Activated naive CD4-positive, alpha-beta T cell treated with anti-CD3 and anti-CD28 coated beads, Interleukin-2, amount 10 ng/mL, durations not matched to agents 7 days and 5 days (primary cell): ENCODE results near the gene FECH.
"Not testable (repeated sequence)": the region's sequence is repeated elsewhere in the genome, so short reads cannot be mapped to it uniquely, and the experiment has no call there.

ENCODE experiments used
- CTCF ChIA-PET: fragments of 350-600 bp; sonication (Branson Sonifier 250); formaldehyde crosslinking; loops from one replicate; lab custom pipeline; 2021; ENCODE audit warnings: antibody characterized with exemption; lab: Charles Lee
- DNase-seq: peaks from one replicate; pipeline ENCODE4 v3.0.0-alpha.2; 2020
- H3K27ac Mint-ChIP-seq: one replicate; pipeline ENCODE4 v1.8.0; 2021; ENCODE audit warnings: mild to moderate bottlenecking, moderate library complexity, mixed read lengths
- H3K27me3 Mint-ChIP-seq: one replicate; pipeline ENCODE4 v1.8.0; 2021; ENCODE audit warnings: mild to moderate bottlenecking, mixed read lengths
- H3K36me3 Mint-ChIP-seq: one replicate; pipeline ENCODE4 v1.8.0; 2021; ENCODE audit warnings: mixed read lengths
- H3K4me1 Mint-ChIP-seq: one replicate; pipeline ENCODE4 v1.8.0; 2021; ENCODE audit warnings: mixed read lengths
- H3K4me3 Mint-ChIP-seq: one replicate; pipeline ENCODE4 v1.8.0; 2021; ENCODE audit warnings: mild to moderate bottlenecking, moderate library complexity, mixed read lengths
- H3K9me3 Mint-ChIP-seq: one replicate; pipeline ENCODE4 v1.8.0; 2021; ENCODE audit warnings: mixed read lengths

Gene FECH

DNA sequence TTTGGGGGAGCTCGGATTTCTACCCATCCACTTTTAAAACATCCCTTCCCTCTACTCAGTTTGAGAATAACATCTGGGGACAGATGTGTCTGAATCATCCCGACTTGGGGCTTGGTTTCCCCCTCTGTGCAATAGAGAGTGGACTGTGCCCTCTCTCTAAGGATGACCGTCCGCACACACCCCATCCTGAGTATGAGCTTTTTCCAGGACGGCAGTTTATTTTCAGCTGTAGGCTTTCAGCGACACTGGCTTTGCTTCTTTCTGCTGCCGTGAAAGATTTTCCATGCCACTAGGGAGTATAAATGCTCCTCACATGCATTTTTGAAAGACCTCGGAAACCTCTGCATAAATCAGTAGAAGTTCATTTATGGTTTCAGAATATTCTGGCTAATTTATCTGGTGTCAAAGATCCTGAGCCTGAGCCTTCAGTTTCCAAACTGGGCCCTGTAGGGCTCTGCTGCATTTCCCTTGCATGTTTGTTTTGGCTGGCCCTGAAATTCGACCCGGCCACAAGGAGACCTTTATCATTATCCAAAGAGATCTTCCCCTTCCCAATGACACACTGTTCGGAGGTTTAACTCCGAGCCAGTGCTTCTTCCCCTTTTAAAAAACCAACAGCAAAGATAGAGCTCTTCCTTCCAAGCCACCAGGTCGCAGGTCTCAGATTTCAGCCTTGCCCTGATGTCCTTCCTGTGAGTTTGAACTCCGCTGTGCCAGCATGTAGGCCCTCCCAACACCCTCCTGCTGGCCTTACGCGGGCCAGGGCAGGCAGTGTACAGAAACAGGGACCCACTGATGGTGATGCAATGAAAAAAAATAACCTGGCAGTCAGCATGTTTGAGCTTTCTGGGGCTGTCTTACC is 53.3 kb downstream of the FECH start:
- CTCF ChIA-PET, result no interaction called here
- DNase-seq, result no peak
- Mint-ChIP-seq H3K27me3 (peaks cover 4% of the 10 kb centered on the region), H3K9me3 (no peaks in the 10 kb centered on the region), H3K4me1 (no peaks in the 10 kb centered on the region), H3K36me3 (no peaks in the 10 kb centered on the region), H3K27ac (no peak overlapping the region), H3K4me3 (no peak overlapping the region)

DNA sequence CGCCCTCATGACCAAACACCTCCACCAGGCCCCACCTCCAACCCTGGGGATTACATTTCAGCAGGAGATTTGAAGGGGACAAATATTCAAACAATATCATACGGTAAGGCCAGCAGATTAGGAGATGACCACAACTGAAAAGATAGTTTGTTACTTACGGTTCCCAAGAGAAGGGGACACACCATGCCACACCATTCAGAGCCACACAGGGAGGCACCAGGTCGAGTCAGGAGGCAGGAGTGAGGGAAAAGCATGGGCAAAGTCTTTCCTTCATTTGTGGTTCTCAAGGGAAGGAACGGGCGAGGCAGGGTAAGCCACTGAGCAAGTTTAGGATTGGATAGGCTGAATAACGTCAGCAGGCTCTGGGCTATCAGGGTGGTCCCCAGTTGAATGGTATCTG is 57.4 kb downstream of the FECH start:
- DNase-seq, result no peak
- H3K36me3 Mint-ChIP-seq, result no peaks in the 10 kb centered on the region
- peaks cover 11% of the 10 kb centered on the region for H3K27me3 Mint-ChIP-seq
- no peak overlapping the region for H3K4me3 Mint-ChIP-seq
- CTCF ChIA-PET, result interaction anchor here (1.6 kb wide), 1 partner anchor 29 kb away, joined by 3 read pairs; no protein-coding TSS in a partner anchor
- H3K27ac Mint-ChIP-seq, result no peak overlapping the region
- H3K9me3 Mint-ChIP-seq, result no peaks in the 10 kb centered on the region
- H3K4me1 Mint-ChIP-seq, result no peaks in the 10 kb centered on the region

DNA sequence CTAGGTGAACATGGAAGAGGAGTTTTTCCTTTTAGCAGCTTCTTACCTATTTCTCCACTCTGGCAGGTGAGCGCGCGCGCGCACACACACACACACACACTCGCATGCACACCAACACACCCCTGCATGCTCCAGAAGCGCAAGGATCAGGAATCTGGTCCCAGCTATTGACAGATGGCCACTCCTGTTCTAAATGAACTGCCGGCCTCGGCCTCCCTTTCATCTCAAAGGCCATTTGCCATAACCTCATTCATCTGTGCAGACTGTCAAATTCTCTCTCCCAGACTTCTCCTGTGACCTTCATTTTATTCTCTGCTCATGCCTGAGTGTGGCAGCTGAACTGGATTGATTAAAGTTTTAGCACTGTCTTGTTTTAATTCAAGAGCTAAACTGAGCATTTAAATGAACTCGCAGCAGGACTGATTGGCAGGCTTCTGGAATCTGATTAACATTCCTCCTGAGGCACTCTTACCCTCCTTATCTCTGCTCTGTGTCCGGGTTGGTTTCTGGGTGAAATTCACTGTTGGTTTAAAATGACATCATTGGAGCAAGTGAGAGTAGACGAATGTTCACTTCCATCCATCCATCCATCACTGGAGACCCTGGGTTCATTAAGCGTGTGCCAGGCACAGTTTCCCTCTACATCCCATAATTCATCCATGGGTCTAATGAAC is 58.8 kb downstream of the FECH start:
- Mint-ChIP-seq H3K9me3 (no peaks in the 10 kb centered on the region), H3K27me3 (peaks cover 15% of the 10 kb centered on the region), H3K27ac (no peak overlapping the region), H3K4me3 (no peak overlapping the region), H3K4me1 (no peaks in the 10 kb centered on the region), H3K36me3 (no peaks in the 10 kb centered on the region)
- no peak for DNase-seq
- CTCF ChIA-PET, result no interaction called here

DNA sequence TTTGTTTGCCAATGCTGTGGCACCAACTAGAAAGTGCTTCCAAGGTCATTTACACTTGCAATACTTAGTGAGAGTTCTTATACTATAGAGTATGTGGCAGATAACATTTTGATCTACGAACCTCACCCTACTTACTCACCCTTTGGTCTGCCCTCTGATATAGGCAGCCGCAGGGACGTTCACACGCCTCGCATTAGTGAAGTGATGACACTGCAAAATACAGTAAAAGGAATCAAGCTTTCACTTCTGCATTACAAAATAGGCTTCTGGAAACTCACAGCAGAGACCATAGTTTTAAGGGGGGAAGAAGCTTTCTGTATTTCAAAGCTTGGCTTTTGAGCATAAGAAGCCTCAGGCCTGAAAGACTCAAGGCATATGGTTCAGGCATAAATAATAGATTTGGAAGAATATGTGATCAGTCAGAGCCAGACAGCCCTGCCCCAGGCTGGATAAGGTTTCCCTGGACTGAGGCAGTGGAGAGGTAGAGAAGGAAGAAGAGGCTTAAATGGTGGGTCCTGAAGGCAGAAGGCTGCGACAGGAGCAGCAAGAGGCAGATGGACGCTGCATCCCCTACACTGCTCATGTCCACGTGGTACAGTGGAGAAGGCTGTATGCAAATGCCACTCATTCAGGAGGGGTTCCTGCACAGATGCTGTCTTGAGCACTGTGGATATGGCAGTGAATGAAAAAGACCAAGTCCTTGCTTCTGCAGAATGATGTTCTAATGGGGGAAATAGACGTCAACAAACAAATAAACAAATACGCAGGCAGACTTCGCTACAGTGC is 63.1 kb downstream of the FECH start:
- DNase-seq, result no peak
- Mint-ChIP-seq H3K27ac (no peak overlapping the region), H3K9me3 (no peaks in the 10 kb centered on the region), H3K27me3 (peaks cover 12% of the 10 kb centered on the region), H3K4me3 (no peak overlapping the region), H3K4me1 (no peaks in the 10 kb centered on the region), H3K36me3 (no peaks in the 10 kb centered on the region)
- CTCF ChIA-PET, result no interaction called here

DNA sequence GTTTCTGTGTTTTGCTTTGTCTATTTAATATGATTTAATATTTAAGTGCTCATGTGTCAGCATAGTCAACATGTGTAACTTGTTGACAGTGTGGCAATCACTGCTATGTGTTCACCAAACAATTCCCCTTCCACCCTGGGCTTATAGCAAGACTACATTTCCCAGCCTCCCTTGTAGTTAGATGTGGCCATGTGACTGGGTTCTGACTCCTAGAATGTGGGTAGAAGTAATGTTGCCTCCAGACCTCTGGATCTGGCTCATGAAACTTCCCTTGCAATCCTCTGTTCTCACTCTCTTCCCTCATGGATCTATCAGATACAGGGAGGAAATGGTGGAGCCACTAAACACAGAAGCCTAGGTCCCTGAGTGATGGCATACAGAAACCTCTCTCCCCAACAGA is 64.2 kb downstream of the FECH start:
- H3K36me3 Mint-ChIP-seq, H3K9me3 Mint-ChIP-seq, H3K4me1 Mint-ChIP-seq, H3K27ac Mint-ChIP-seq, H3K4me3 Mint-ChIP-seq, DNase-seq, CTCF ChIA-PET: not testable (repeated sequence)
- H3K27me3 Mint-ChIP-seq, result peaks cover 12% of the 10 kb centered on the region

DNA sequence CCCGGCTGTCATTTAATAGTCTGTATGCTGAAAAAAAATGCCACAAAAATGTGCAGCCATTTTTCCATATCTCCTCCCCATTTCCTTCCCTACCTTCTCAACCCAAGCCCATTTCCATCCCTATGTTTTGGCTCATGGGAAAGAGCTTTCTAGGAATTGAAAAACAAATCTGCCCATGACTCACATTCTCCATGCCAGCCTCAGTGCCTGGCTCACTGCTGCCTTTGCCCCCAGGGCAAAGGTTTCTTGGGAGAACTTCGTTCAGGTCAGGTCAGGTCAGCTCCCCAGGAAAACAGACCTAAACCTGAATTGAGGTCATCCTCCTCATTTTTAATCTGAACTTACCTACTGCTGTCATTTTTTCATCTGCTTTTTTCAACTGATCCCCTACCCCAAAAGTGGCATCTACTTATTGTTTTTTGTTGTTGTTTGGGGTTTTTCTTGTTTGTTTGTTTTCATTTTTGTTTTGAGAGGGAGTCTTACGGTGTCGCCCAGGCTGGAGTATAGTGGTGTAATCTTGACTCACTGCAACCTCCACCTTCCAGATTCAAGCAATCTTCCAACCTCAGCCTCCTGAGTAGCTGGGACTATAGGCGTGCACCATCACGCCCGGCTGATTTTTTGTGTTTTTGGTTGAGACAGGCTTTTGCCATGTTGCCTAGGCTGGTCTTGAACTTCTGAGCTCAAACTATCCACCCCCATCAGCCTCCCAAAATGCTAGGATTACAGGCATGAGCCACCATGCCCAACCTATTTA is 66.7 kb downstream of the FECH start:
- DNase-seq, result no peak
- Mint-ChIP-seq H3K9me3 (no peaks in the 10 kb centered on the region), H3K36me3 (no peaks in the 10 kb centered on the region), H3K27me3 (peaks cover 9% of the 10 kb centered on the region), H3K4me1 (no peaks in the 10 kb centered on the region), H3K4me3 (no peak overlapping the region), H3K27ac (no peak overlapping the region)
- CTCF ChIA-PET, result no interaction called here

DNA sequence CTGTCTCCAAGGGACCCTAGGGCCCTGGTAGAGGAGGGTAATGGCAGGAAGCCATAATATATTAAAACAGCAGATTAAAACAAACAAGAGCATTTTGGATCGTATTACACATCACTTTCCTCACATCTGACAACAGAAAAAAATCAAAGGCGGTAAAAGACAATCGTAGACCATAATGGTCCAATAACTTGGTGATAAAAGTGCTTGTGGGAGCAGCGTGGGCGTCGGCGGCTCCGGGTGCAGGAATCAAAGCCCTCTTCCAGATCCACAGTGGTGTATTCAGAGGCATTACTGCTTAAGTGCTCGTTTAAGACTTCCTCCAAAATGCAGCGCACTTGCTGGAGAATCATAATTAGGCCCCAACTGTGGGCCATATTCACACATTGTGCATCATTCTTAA is 68.0 kb downstream of the FECH start:
- DNase-seq, result no peak
- Mint-ChIP-seq H3K36me3 (no peaks in the 10 kb centered on the region), H3K27ac (no peak overlapping the region), H3K27me3 (peaks cover 3% of the 10 kb centered on the region), H3K4me3 (no peak overlapping the region), H3K4me1 (no peaks in the 10 kb centered on the region), H3K9me3 (no peaks in the 10 kb centered on the region)
- CTCF ChIA-PET, result no interaction called here

DNA sequence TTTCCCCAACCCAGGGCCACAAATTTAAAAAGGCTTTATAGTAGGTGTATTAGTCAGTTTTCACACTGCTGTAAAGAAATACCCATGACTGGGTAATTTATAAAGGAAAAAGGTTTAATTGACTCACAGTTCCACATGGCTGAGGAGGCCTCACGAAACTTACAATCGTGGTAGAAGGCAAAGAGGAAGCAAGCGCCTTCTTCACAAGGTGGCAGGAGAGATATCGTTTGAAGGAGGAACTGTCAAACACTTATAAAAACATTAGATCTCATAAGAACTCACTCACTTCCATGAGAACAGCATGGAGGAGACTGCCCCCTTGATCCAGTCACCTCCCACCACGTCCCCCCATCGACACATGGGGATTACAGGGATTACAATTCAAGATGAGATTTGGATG is 70.4 kb downstream of the FECH start:
- Mint-ChIP-seq H3K36me3 (no peaks in the 10 kb centered on the region), H3K4me3 (no peak overlapping the region), H3K4me1 (no peaks in the 10 kb centered on the region), H3K9me3 (no peaks in the 10 kb centered on the region), H3K27me3 (no peaks in the 10 kb centered on the region), H3K27ac (no peak overlapping the region)
- no peak for DNase-seq
- CTCF ChIA-PET, result no interaction called here

DNA sequence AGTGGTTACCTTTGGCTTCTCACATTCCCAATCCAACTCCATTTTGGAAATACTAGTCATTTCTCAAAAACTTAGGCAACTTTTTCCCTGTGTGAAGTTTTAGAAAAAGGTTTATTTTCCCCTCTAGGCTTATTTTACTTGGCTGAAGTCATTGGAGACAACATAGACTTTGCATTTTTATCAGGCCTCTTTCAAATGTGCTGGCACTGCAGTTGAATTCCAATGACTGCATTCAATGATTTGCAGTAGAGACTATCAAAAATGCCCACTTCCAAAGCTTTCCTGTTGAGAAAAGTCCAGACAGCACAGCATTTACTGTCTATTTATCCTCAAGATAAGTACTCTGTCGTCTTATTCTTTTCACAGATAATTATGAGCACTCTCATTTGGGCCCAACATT is 81.3 kb downstream of the FECH start:
- H3K9me3 Mint-ChIP-seq, result no peaks in the 10 kb centered on the region
- no peak overlapping the region for H3K27ac Mint-ChIP-seq
- H3K36me3 Mint-ChIP-seq, result no peaks in the 10 kb centered on the region
- H3K4me3 Mint-ChIP-seq, result no peak overlapping the region
- CTCF ChIA-PET, result no interaction called here
- H3K27me3 Mint-ChIP-seq, result peaks cover 4% of the 10 kb centered on the region
- no peaks in the 10 kb centered on the region for H3K4me1 Mint-ChIP-seq
- no peak for DNase-seq

DNA sequence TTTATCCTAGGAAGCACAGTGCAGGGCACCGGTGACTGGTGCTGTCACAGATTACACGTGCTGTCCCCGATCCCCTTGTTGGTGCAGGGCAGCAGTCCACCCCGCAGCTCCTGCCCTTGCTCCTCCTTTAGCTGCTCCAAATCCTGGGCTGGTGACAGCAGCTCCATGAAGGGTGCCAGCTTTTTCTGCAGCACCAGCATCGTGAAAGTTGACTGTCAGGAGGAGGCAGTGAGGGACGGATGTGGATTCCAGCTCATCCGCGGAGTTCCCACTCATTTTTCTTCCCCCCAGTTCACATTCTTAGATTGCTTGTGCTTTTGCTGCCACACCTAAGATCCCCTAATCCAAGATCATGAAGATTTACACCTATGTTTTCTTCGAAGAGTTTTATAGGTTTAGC is 83.9 kb downstream of the FECH start:
- no peaks in the 10 kb centered on the region for H3K9me3 Mint-ChIP-seq
- DNase-seq, result no peak
- H3K4me1 Mint-ChIP-seq, result no peaks in the 10 kb centered on the region
- no peak overlapping the region for H3K4me3 Mint-ChIP-seq
- no peak overlapping the region for H3K27ac Mint-ChIP-seq
- peaks cover 4% of the 10 kb centered on the region for H3K27me3 Mint-ChIP-seq
- CTCF ChIA-PET, result interaction anchor here (0.6 kb wide), 1 partner anchor 241 kb away, joined by 3 read pairs; no protein-coding TSS in a partner anchor
- H3K36me3 Mint-ChIP-seq, result no peaks in the 10 kb centered on the region

DNA sequence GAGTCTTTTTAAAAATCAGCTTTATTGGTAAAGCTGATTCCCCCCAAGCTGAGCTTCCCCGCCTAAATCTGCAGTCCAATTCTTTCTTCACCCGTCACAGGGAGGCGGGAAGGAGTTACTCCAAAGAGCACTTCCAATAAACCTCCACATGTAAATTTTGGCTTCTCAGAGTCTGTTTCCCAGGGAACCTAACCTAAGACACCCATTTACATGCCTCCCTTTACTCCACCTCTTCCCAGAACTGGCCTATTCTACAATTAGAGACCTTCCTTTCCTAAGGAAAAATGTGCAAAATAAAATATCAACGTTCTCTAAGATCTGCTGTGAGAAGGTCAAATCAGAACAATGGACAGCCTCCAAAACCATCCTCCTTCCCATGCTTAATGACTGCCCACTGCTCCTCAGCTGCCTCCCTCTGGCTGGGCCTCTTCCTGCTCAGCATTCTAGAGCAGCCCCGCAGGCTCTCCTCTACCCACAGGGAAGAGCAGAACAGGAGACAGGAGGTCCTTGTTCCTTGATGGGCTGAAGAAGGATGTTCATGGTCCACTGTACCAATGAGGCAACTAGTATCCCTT is 87.7 kb downstream of the FECH start:
- CTCF ChIA-PET, result no interaction called here
- Mint-ChIP-seq H3K4me3 (no peak overlapping the region), H3K27me3 (no peaks in the 10 kb centered on the region), H3K4me1 (no peaks in the 10 kb centered on the region), H3K36me3 (no peaks in the 10 kb centered on the region), H3K9me3 (peaks cover 2% of the 10 kb centered on the region), H3K27ac (no peak overlapping the region)
- no peak for DNase-seq
